ENCODE results near the gene GOLGA5. TPM values are rescaled to one million over a fixed set of nuclear protein-coding genes. Genes with fewer than 3 reads are reported as not detected.

The GOLGA5 gene
- total and polyA plus RNA-seq, 2 donors (not counting 1 experiment from before 2014, with no cell fraction given) = 13.3 to 23.1 TPM

- Histone ChIP-seq H3K27me3 (replicated peaks in 1 of 4; ENCODE audit: control extremely low read depth in 1 of 4, control insufficient read depth in 3 of 4, insufficient read depth in 4 of 4, low read length in 3 of 4) (no peaks in the 10 kb centered on the region), H3K36me3 (replicated peaks in 1 of 2; ENCODE audit: control extremely low read depth in 1 of 2, control insufficient read depth in 1 of 2, extremely low read depth in 1 of 2, insufficient read depth in 2 of 2, low read length in 1 of 2) (no peaks in the 10 kb centered on the region), H3K79me2 (ENCODE audit: control insufficient read depth, insufficient read depth, low read length) (no peaks in the 10 kb centered on the region), H4K20me1 (ENCODE audit: control insufficient read depth, insufficient read depth, low read length, poor library complexity, severe bottlenecking) (no peaks in the 10 kb centered on the region), H3K9me3 (ENCODE audit: control extremely low read depth in 1 of 3, control insufficient read depth in 2 of 3, insufficient read depth in 1 of 3, low read length in 2 of 3) (peaks cover 2 to 24% (median 7%) of the 10 kb centered on the region in 3 donors), H3K4me3 (ENCODE audit: control extremely low read depth in 1 of 5, extremely low read depth in 1 of 5, insufficient read depth in 1 of 5, low read depth in 2 of 5, low read length in 4 of 5) (no peak overlapping the region), H2AFZ (ENCODE audit: insufficient read depth, low read depth, low read length, poor library complexity, severe bottlenecking) (no peak overlapping the region), H3K27ac (ENCODE audit: low read length in 2 of 2) (no peak overlapping the region), H3K9ac (ENCODE audit: low read length) (no peak overlapping the region), H3K4me1 (ENCODE audit: control insufficient read depth in 2 of 2, insufficient read depth in 2 of 2, low read length in 2 of 2) (no peaks in the 10 kb centered on the region), H3K4me2 (replicated peaks; ENCODE audit: low read depth, low read length, poor library complexity, severe bottlenecking) (no peak overlapping the region)
- no peak for TF ChIP-seq EZH2 (IDR thresholded peaks at IDR 0.05; ENCODE audit: borderline replicate concordance, insufficient read depth, low read depth, low read length, poor library complexity, severe bottlenecking)
- no peak for TF ChIP-seq CTCF (IDR thresholded peaks at IDR 0.05)
- no peak overlapping the region for H3K4me3 Mint-ChIP-seq
- POLR2A ChIA-PET = interaction anchor here (0.9 kb wide), 1 partner anchor 109 kb away, joined by 4 read pairs; no protein-coding TSS in a partner anchor
- peaks cover 10% of the 10 kb centered on the region for H3K9me3 Mint-ChIP-seq (ENCODE audit: insufficient read depth)
- intact Hi-C loops (cut with micrococcal nuclease) = loop anchor here (2.0 to 10.0 kb wide), 3 partner anchors 99 to 231 kb away; no protein-coding TSS in a partner anchor
- peaks cover 4% of the 10 kb centered on the region for H3K4me1 Mint-ChIP-seq
- CTCF ChIA-PET = interaction anchor here (0.6 to 15.2 kb wide), 9 partner anchors 9 to 197 kb away, joined by 3 to 337 read pairs (median 6); no protein-coding TSS in a partner anchor
- no peak overlapping the region for H3K27ac Mint-ChIP-seq
- WGBS (ENCODE audit: insufficient coverage) = 27% methylated on average over 2 of the region's 6 CpGs
- no peak for ATAC-seq (ENCODE audit: low read depth)
- no peak for DNase-seq
- H3K27me3 Mint-ChIP-seq = no peaks in the 10 kb centered on the region
These were observed 8.3 kb upstream of the GOLGA5 start for GRCh38 chr14:92785667-92786426.

GRCh38 chr14:92786427-92786756 is 7.7 kb upstream of the GOLGA5 start:
- no peak overlapping the region for H3K27ac Mint-ChIP-seq
- intact Hi-C loops (cut with micrococcal nuclease) = loop anchor here (10.0 kb wide), 2 partner anchors 172 to 232 kb away; no protein-coding TSS in a partner anchor
- no peaks in the 10 kb centered on the region for H3K27me3 Mint-ChIP-seq
- TF ChIP-seq EZH2 (IDR thresholded peaks at IDR 0.05; ENCODE audit: borderline replicate concordance, insufficient read depth, low read depth, low read length, poor library complexity, severe bottlenecking) (no peak), CTCF (IDR thresholded peaks at IDR 0.05) (no peak)
- H3K4me1 Mint-ChIP-seq = peaks cover 4% of the 10 kb centered on the region
- no peak overlapping the region for H2AFZ ChIP-seq (ENCODE audit: insufficient read depth, low read depth, low read length, poor library complexity, severe bottlenecking)
- H3K36me3 ChIP-seq (replicated peaks in 1 of 2; ENCODE audit: control extremely low read depth in 1 of 2, control insufficient read depth in 1 of 2, extremely low read depth in 1 of 2, insufficient read depth in 2 of 2, low read length in 1 of 2) = no peaks in the 10 kb centered on the region
- no peak overlapping the region for H3K4me3 ChIP-seq (ENCODE audit: control extremely low read depth in 1 of 5, extremely low read depth in 1 of 5, insufficient read depth in 1 of 5, low read depth in 2 of 5, low read length in 4 of 5)
- H3K79me2 ChIP-seq (ENCODE audit: control insufficient read depth, insufficient read depth, low read length) = no peaks in the 10 kb centered on the region
- ChIA-PET POLR2A (interaction anchor here (0.9 kb wide), 1 partner anchor 109 kb away, joined by 4 read pairs; no protein-coding TSS in a partner anchor), CTCF (interaction anchor here (0.6 to 15.2 kb wide), 9 partner anchors 10 to 197 kb away, joined by 3 to 337 read pairs (median 6); no protein-coding TSS in a partner anchor)
- DNase-seq (no peak), ATAC-seq (ENCODE audit: low read depth) (no peak)
- H3K9me3 Mint-ChIP-seq (ENCODE audit: insufficient read depth) = peaks cover 10% of the 10 kb centered on the region
- WGBS (ENCODE audit: insufficient coverage) = no CpG with 5 or more reads among the region's 1 CpG
- H3K4me3 Mint-ChIP-seq = no peak overlapping the region
- H3K9ac ChIP-seq (ENCODE audit: low read length) = no peak overlapping the region
- H3K4me1 ChIP-seq (ENCODE audit: control insufficient read depth in 2 of 2, insufficient read depth in 2 of 2, low read length in 2 of 2) = no peaks in the 10 kb centered on the region
- peaks cover 2 to 24% (median 11%) of the 10 kb centered on the region in 3 donors for H3K9me3 ChIP-seq (ENCODE audit: control extremely low read depth in 1 of 3, control insufficient read depth in 2 of 3, insufficient read depth in 1 of 3, low read length in 2 of 3)
- H4K20me1 ChIP-seq (ENCODE audit: control insufficient read depth, insufficient read depth, low read length, poor library complexity, severe bottlenecking) = no peaks in the 10 kb centered on the region
- no peak overlapping the region for H3K27ac ChIP-seq (ENCODE audit: low read length in 2 of 2)
- no peaks in the 10 kb centered on the region for H3K27me3 ChIP-seq (replicated peaks in 1 of 4; ENCODE audit: control extremely low read depth in 1 of 4, control insufficient read depth in 3 of 4, insufficient read depth in 4 of 4, low read length in 3 of 4)
- no peak overlapping the region for H3K4me2 ChIP-seq (replicated peaks; ENCODE audit: low read depth, low read length, poor library complexity, severe bottlenecking)
